IPS DF 6.9 (cell line): ENCODE data around the gene PLAGL1.
"Not testable (repeated sequence)": the region's sequence is repeated elsewhere in the genome, so short reads cannot be mapped to it uniquely, and the experiment has no call there.

Experiments used
- DNase-seq: peaks from one replicate; pipeline ENCODE4 v3.0.0-alpha.2; 2013; ENCODE audit warnings: low read depth, low spot score
- H3K27ac ChIP-seq: one replicate; pipeline ENCODE4 v1.5.1; 2013; ENCODE audit warnings: low read length, control low read depth
- H3K27me3 ChIP-seq: 2 replicates; pipeline ENCODE4 v1.6.1; 2013; ENCODE audit warnings: mild to moderate bottlenecking, low read length; ENCODE audit not compliant: control insufficient read depth, insufficient read depth
- H3K36me3 ChIP-seq: 2 replicates; pipeline ENCODE4 v1.6.1; 2013; ENCODE audit warnings: low read length; ENCODE audit not compliant: control insufficient read depth, insufficient read depth
- H3K4me1 ChIP-seq: 2 replicates; pipeline ENCODE4 v1.6.1; 2013; ENCODE audit warnings: low read length; ENCODE audit not compliant: control insufficient read depth, insufficient read depth
- H3K4me3 ChIP-seq: 2 replicates; pipeline ENCODE4 v1.5.1; 2013; ENCODE audit warnings: mild to moderate bottlenecking, low read length
- H3K9me3 ChIP-seq: 2 replicates; pipeline ENCODE4 v1.6.1; 2013; ENCODE audit warnings: low read length, inconsistent platforms; ENCODE audit not compliant: control insufficient read depth, insufficient read depth
- WGBS: extraction: QIAGEN DNeasy Blood & Tissue Kit; methylation state at CpG from one replicate; pipeline ENCODE4 v1.1.7; 2013; ENCODE audit warnings: mixed read lengths, missing lambda C conversion rate; ENCODE audit not compliant: insufficient read length, insufficient coverage; 5-methylcytosine and 5-hydroxymethylcytosine counted together

PLAGL1 gene

DNA sequence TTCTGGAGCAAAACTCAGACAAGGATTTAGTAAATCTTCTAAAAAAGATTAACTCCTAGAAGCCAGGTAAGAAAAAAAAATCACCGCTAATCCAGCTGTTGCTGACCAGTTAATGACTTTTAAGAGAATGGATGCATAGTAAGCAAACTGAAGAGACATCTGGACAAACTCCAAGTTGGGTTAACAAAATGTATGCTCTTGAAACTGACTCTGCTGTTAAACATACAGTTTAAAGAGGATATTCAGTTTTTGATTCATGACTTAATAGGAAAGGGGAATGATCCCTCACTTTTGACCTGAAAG lies 70.4 kb downstream of the PLAGL1 start:
- DNase-seq = no peak
- Histone ChIP-seq H3K4me3 (no peak overlapping the region), H3K4me1 (no peaks in the 10 kb centered on the region), H3K27me3 (no peaks in the 10 kb centered on the region), H3K9me3 (0 out of 2 replicates have a peak, but pooled peaks cover 2% of the 10 kb centered on the region), H3K27ac (no peak overlapping the region), H3K36me3 (no peaks in the 10 kb centered on the region)
- WGBS = no CpG with 5 or more reads among the region's 1 CpG

DNA sequence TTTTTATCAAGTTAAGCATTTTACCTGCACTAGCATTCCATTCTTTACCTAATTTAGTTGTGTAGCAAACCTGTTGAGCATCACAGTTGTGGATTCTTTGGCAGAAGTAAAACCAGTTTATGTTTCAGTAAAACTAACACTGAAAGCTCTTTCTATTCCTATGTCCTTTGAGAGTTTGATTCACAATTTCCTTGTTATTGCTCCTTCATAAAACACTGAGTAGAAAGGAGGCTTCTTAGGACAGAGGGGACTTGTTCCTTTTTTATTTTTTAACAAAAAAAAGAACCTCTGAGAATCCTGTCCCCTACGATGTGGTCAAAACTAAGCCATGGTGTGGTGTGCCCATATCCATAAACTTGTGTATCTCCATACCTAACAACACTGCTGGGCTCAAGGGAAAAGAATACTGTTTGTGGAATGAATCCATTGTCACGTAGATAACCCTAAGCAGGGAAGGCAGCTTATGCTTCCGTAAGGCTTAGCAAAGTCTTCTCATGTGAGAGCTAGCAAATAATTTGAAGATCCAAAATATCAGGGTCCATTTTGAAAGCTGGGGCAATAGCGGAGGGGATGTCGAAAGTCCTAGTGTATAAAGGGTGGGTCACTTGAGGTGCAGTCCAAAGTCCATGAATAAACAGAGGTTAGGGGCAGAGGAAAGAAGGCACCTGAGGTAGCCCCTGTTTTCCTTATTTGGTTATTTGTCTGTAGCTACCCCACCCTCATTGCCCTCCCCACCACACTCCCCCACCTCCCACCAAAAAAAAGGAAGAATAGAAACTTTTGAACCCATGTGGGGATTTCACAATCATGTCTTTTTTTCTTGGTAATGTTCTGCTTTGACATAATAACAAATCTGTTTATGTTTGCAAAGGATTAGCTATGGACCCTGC lies 71.0 kb downstream of the PLAGL1 start:
- 0 out of 2 replicates have a peak, but pooled peaks cover 2% of the 10 kb centered on the region for H3K9me3 ChIP-seq
- no peak overlapping the region for H3K27ac ChIP-seq
- no peaks in the 10 kb centered on the region for H3K36me3 ChIP-seq
- DNase-seq = no peak
- no peaks in the 10 kb centered on the region for H3K27me3 ChIP-seq
- H3K4me1 ChIP-seq = no peaks in the 10 kb centered on the region
- H3K4me3 ChIP-seq = no peak overlapping the region
- WGBS = no CpG with 5 or more reads among the region's 5 CpGs

DNA sequence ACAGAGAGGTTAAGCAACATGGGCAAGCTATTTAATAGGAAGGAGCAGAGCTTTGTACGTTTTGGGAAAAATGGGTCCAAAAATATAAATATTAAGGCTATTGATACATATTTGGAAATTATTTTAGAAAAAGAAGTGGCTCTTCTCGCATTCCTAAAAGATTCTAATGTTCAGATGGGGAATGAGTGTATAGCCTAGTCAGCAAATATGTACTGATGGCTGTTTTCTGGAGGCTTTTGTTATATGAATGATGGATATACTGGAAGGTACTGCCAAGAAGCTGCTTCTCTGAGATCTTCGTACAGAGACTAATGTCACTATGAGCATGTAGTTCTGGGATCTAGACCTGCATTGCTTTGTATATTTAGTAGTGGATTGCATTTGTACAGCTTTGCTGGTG lies 71.7 kb downstream of the PLAGL1 start:
- no CpG with 5 or more reads among the region's 3 CpGs for WGBS
- Histone ChIP-seq H3K36me3 (no peaks in the 10 kb centered on the region), H3K27me3 (no peaks in the 10 kb centered on the region), H3K9me3 (0 out of 2 replicates have a peak, but pooled peaks cover 2% of the 10 kb centered on the region), H3K4me1 (no peaks in the 10 kb centered on the region), H3K4me3 (no peak overlapping the region), H3K27ac (no peak overlapping the region)
- DNase-seq = no peak

DNA sequence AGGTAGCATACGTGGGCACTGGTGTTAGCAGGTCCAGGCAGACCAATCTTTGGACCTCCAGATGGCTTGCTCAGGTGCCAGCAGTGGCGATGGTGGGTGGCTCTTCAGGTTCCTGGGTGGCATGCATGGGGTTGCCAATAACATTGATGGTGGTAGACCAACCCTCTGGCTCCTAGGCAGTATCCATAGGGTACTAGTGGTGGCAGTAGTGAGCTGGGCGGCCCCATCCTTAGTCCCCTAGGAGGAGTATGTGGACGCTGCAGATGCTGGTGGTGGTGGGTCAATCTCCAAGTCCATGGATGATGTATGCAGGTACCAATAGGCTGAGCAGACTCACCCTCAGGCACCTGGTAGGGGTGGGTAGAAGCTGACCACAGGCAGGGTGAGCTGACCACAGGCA lies 73.2 kb downstream of the PLAGL1 start:
- no peaks in the 10 kb centered on the region for H3K27me3 ChIP-seq
- no peaks in the 10 kb centered on the region for H3K4me1 ChIP-seq
- H3K9me3 ChIP-seq = 0 out of 2 replicates have a peak, but pooled peaks cover 2% of the 10 kb centered on the region
- no CpG with 5 or more reads among the region's 4 CpGs for WGBS
- H3K36me3 ChIP-seq = no peaks in the 10 kb centered on the region
- no peak for DNase-seq
- H3K4me3 ChIP-seq = no peak overlapping the region
- H3K27ac ChIP-seq = no peak overlapping the region

GRCh38 chr6:143934331-143934730 lies 73.7 kb downstream of the PLAGL1 start:
- WGBS = no CpG with 5 or more reads among the region's 1 CpG
- no peak overlapping the region for H3K4me3 ChIP-seq
- H3K4me1 ChIP-seq = no peaks in the 10 kb centered on the region
- no peaks in the 10 kb centered on the region for H3K27me3 ChIP-seq
- no peak overlapping the region for H3K27ac ChIP-seq
- no peaks in the 10 kb centered on the region for H3K36me3 ChIP-seq
- DNase-seq = no peak
- 0 out of 2 replicates have a peak, but pooled peaks cover 2% of the 10 kb centered on the region for H3K9me3 ChIP-seq

DNA sequence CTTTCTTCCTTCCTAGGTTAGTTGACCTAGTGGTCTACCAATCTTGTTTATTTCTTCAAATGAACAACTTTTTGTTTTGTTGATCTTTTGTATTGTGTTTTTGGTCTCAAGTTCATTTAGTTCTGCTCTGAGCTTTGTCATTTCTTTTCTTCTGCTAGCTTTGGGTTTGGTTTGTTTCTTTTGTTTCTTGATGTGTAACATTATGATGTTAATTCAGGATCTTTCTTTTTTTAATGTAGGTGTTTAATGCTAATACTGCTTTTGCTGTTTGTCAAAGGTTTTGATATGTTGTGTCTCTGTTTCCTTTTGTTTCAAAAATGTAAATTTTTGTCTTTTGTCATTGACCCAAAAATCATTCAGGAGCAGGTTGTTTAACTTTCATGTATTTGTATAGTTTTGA lies 78.1 kb downstream of the PLAGL1 start:
- DNase-seq = no peak
- no peaks in the 10 kb centered on the region for H3K36me3 ChIP-seq
- no peaks in the 10 kb centered on the region for H3K4me1 ChIP-seq
- no peak overlapping the region for H3K27ac ChIP-seq
- no peak overlapping the region for H3K4me3 ChIP-seq
- H3K9me3 ChIP-seq = 0 out of 2 replicates have a peak, but pooled peaks cover 2% of the 10 kb centered on the region
- no peaks in the 10 kb centered on the region for H3K27me3 ChIP-seq

GRCh38 chr6:143928853-143929252 lies 79.2 kb downstream of the PLAGL1 start:
- Histone ChIP-seq H3K27ac (no peak overlapping the region), H3K27me3 (no peaks in the 10 kb centered on the region), H3K9me3 (0 out of 2 replicates have a peak, but pooled peaks cover 2% of the 10 kb centered on the region), H3K4me1 (no peaks in the 10 kb centered on the region), H3K36me3 (no peaks in the 10 kb centered on the region), H3K4me3 (no peak overlapping the region)
- no peak for DNase-seq
- no CpG with 5 or more reads among the region's 1 CpG for WGBS

DNA sequence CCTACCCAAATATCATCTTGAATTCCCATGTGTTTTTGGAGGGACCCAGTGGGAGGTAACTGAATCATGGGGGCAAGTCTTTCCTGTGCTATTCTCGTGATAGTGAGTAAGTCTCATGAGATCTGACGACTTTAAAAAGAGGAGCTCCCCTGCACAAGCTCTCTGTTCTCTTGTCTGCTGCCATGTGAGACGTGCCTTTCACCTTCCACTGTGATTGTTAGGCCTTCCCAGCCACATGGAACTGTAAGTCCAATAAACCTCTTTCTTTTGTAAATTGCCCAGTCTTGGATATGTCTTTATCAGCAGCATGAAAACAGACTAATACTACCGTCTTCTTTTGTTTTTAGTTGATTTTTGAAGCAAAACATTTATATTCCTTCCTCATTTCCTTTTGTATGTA lies 91.0 kb downstream of the PLAGL1 start:
- H3K36me3 ChIP-seq, H3K27me3 ChIP-seq, H3K9me3 ChIP-seq, H3K4me1 ChIP-seq, H3K27ac ChIP-seq, DNase-seq, H3K4me3 ChIP-seq: not testable (repeated sequence)
- no CpG with 5 or more reads among the region's 4 CpGs for WGBS

- Histone ChIP-seq H3K9me3 (no peaks in the 10 kb centered on the region), H3K27ac (no peak overlapping the region), H3K36me3 (no peaks in the 10 kb centered on the region), H3K4me1 (no peaks in the 10 kb centered on the region), H3K27me3 (no peaks in the 10 kb centered on the region), H3K4me3 (no peak overlapping the region)
- WGBS = no CpG with 5 or more reads among the region's 1 CpG
- DNase-seq = no peak
These were observed 95.4 kb downstream of the PLAGL1 start for GRCh38 chr6:143912671-143913070.

GRCh38 chr6:143911028-143911427 lies 97.0 kb downstream of the PLAGL1 start:
- no peaks in the 10 kb centered on the region for H3K27me3 ChIP-seq
- H3K4me3 ChIP-seq = no peak overlapping the region
- no peaks in the 10 kb centered on the region for H3K4me1 ChIP-seq
- H3K27ac ChIP-seq = no peak overlapping the region
- no CpG with 5 or more reads among the region's 1 CpG for WGBS
- DNase-seq = no peak
- no peaks in the 10 kb centered on the region for H3K9me3 ChIP-seq
- no peaks in the 10 kb centered on the region for H3K36me3 ChIP-seq

GRCh38 chr6:143902827-143903226 lies 105.2 kb downstream of the PLAGL1 start:
- Histone ChIP-seq H3K27me3 (no peaks in the 10 kb centered on the region), H3K4me1 (no peaks in the 10 kb centered on the region), H3K4me3 (no peak overlapping the region), H3K36me3 (no peaks in the 10 kb centered on the region), H3K27ac (no peak overlapping the region), H3K9me3 (no peaks in the 10 kb centered on the region)
- no peak for DNase-seq
- WGBS = no CpG with 5 or more reads among the region's 2 CpGs
